Loucy (cell line): ENCODE data around the gene FLT3LG.

Source experiments
- EZH2phosphoT487 ChIP-seq: fragments of 200-600 bp; IDR thresholded peaks from 2 replicates; pipeline ENCODE4 v1.6.1; 2018; ENCODE audit warnings: antibody characterized with exemption, mild to moderate bottlenecking, moderate library complexity, borderline replicate concordance
- TF ChIP-seq, protein P1 (sequence below): fragments of 200-600 bp; sonication (generic); conservative IDR thresholded peaks from 2 replicates; pipeline ENCODE4 v1.5.1; 2014; ENCODE audit warnings: mild to moderate bottlenecking, antibody characterized with exemption, low read length

DNA sequence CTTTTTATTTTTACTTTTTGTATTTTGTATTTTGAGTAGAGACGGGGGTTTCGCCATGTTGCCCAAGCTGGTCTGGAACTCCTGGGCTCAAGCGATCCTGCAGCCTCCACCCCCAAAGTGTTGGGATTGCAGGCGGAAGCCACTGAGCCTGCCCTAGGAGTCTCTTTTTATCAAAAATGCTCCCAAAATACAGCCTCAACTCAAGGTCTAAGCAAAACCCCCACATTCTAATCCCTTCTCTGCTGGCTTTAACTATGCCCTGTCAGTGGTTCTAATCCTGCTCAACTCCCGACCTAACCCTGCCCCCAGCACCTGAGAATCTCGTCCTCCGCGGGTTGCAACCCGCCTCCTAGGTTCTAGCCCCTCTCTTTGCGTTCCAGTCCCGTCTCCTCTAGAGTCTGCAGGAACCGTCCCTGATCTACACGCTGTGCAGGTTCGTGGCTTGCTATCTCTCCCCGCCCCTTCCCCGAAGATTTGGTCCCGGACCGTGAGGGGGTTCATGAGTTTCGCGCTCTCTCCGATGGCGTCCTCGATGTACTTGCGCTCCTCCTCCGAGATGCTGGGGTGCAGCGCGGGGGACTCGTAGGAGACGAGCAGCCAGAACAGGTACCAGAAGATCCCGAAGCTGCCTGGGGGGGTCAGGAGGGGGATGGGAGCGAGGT lies 40.6 kb upstream of the FLT3LG start:
- TF ChIP-seq, protein P1, sequence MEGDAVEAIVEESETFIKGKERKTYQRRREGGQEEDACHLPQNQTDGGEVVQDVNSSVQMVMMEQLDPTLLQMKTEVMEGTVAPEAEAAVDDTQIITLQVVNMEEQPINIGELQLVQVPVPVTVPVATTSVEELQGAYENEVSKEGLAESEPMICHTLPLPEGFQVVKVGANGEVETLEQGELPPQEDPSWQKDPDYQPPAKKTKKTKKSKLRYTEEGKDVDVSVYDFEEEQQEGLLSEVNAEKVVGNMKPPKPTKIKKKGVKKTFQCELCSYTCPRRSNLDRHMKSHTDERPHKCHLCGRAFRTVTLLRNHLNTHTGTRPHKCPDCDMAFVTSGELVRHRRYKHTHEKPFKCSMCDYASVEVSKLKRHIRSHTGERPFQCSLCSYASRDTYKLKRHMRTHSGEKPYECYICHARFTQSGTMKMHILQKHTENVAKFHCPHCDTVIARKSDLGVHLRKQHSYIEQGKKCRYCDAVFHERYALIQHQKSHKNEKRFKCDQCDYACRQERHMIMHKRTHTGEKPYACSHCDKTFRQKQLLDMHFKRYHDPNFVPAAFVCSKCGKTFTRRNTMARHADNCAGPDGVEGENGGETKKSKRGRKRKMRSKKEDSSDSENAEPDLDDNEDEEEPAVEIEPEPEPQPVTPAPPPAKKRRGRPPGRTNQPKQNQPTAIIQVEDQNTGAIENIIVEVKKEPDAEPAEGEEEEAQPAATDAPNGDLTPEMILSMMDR = no peak
- no peak for TF ChIP-seq EZH2phosphoT487
